GM12878 (cell line): ENCODE data around the gene STX8.

Experiments used
- CTCF ChIP-seq, 3 experiments: IDR thresholded peaks in 2 of 3; conservative IDR thresholded peaks in 1 of 3; 2 replicates each; pipeline ENCODE4 v1.5.1; 2011; ENCODE audit warnings: low read depth in 3 of 3, low read length in 3 of 3, mild to moderate bottlenecking in 3 of 3, control low read depth in 2 of 3, moderate library complexity in 2 of 3, inconsistent platforms in 1 of 3, mixed read lengths in 1 of 3; ENCODE audit not compliant: control insufficient read depth in 2 of 3, insufficient read depth in 1 of 3; ENCODE audit errors: extremely low read depth in 1 of 3
- EGR1 ChIP-seq, 2 experiments: IDR thresholded peaks; 1 replicate in 1 of 2; 2 replicates in 1 of 2; pipeline ENCODE4 v1.6.1; 2011 to 2012; ENCODE audit warnings: low read depth in 2 of 2, low read length in 2 of 2, borderline replicate concordance in 1 of 2, mild to moderate bottlenecking in 1 of 2, moderate library complexity in 1 of 2
- IRF5 ChIP-seq: fragments of 450-650 bp; IDR thresholded peaks from 2 replicates; pipeline ENCODE4 v1.6.1; 2017; ENCODE audit warnings: borderline replicate concordance
- RCOR1 ChIP-seq: conservative IDR thresholded peaks from 2 replicates; pipeline ENCODE4 v1.6.1; 2012; ENCODE audit warnings: low read depth, low read length, improper control_type of control experiment
- ZNF274 ChIP-seq: IDR thresholded peaks from one replicate; pipeline ENCODE4 v1.8.0; 2011; ENCODE audit not compliant: insufficient read length, insufficient read depth

GRCh38 chr17:9403257-9403656 lies 172.4 kb downstream of the STX8 start:
- no peak for TF ChIP-seq RCOR1
- TF ChIP-seq EGR1 (IDR thresholded peaks at IDR 0.05; ENCODE audit: borderline replicate concordance in 1 of 2, low read depth in 2 of 2, low read length in 2 of 2) = no peak
- no peak for TF ChIP-seq ZNF274
- TF ChIP-seq CTCF (IDR thresholded peaks at IDR 0.05 in 2 of 3, conservative IDR thresholded peaks at IDR 0.05 in 1 of 3; ENCODE audit: control insufficient read depth in 2 of 3, extremely low read depth in 1 of 3, insufficient read depth in 1 of 3, low read depth in 3 of 3, low read length in 3 of 3) = no peak
- TF ChIP-seq IRF5 = no peak
